IPS-NIHi7 (cell line): ENCODE results near the gene PDXP.
"Not testable (repeated sequence)": the region's sequence is repeated elsewhere in the genome, so short reads cannot be mapped to it uniquely, and the experiment has no call there.

Experiments used
- DNase-seq: peaks from one replicate; pipeline ENCODE4 v3.0.0; 2012; ENCODE audit warnings: mixed read lengths; ENCODE audit errors: extremely low spot score

Gene PDXP

GRCh38 chr22:37674951-37675929 lies 16.7 kb downstream of the PDXP start, which contains the start of gene LGALS1:
Gene LGALS1 (plus strand): TSS chr22:37675636. CDS start chr22:37675703, 67 bp downstream.
- DNase-seq, result peak; percentile 71

- no peak for DNase-seq
Observed at GRCh38 chr22:37675930-37676735, 17.6 kb downstream of the PDXP start.

DNA sequence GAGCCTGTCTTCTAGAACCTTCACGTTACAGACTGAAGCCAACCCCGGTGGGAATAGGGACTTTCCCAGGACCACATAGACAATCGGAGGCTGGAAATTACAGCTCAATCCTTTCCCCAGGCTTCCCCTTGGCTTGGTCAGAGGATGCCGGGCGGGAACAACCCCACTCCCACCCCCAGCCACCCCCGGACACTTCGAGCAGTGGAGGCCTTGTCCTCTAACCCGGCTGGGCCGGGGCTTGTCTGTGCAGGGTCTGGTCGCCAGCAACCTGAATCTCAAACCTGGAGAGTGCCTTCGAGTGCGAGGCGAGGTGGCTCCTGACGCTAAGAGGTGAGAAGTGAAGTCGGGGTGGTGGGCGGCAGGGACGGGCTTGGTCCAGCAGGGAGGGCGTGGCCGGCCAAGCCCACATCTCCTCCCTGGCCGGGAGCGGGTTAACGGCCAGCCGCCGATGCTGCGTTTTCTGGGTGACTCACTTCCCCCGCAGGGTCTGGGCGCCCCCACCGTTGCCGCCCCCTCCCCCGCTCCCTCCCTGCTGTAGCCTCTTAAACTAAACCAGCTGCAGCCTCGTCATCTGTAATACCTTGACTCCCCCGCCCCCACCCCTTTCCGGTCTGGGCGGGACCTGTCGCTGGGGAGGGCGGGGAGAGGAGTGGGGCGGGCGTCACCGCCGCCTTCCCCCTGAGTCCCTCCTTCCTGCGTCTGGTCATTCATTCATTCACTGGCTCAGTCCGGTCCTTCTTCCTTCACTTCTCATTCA lies 18.4 kb downstream of the PDXP start:
- DNase-seq, result peak; percentile 83

- DNase-seq, result no peak
Observed at GRCh38 chr22:37677493-37677974, 19.0 kb downstream of the PDXP start.

- no peak for DNase-seq
Observed at GRCh38 chr22:37678372-37678771, 19.8 kb downstream of the PDXP start.

- no peak for DNase-seq
Observed at GRCh38 chr22:37679670-37680069, 21.1 kb downstream of the PDXP start.

GRCh38 chr22:37680191-37680851 lies 21.8 kb downstream of the PDXP start:
- no peak for DNase-seq

GRCh38 chr22:37681001-37681424 lies 22.5 kb downstream of the PDXP start:
- no peak for DNase-seq

DNA sequence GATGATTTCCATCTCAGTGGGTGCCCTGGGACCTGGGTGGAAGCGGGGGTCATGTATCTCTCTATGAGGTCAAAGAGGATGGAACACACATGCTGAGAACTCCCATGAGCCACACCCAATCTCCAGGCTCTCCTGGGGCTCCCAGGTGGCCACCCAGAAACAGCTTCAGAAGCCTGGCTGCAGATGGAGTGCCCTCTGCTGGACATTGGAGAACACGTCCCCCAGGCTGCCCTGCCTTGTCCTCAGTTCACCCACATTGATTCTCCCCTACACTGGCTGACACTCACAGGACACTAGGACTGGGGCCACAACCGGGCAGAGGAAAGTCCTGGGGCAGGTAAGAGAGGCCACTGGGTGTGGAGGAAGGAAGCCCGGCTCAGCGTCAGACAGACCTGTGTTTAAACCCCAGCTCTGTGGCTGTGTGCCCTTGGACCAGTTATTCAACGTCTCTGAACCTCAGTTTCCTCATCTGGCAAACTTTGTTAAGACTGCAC lies 23.1 kb downstream of the PDXP start:
- peak; percentile 80 for DNase-seq

DNA sequence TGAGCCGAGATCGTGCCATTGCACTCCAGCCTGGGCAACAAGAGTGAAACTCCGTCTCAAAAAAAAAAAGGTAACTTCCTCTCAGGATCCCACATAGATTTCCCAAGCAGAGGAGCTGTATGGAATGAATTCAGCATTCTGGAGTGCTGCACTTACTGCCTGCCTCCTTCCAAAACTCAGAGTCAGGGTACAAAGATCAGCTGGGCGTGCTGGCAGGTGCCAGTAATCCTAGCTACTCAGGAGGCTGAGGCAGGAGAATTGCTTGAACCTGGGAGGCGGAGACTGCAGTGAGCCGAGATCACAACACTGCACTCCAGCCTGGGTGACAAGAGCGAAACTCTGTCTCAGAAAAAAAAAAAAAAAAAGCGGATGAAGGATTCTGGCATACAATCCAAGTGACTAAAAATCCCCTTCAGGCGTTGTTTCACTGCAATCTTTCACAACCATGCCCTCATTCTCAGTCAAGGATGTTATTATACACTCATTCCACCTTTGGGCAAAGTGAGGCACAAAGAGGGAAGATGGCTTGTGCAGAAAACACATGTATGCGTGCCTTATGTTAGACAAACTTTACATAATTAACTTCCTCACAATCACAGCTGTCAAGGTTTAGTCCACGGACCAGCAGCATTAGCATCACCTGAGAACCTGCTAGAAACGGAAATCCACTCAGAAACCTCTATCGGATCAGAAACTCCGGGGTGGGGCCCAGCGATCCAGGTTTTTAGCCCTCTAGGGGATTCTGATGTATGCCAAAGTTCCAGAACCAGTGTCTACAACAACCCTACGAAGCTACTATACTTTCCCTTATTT lies 26.5 kb downstream of the PDXP start:
- DNase-seq, result no peak

DNA sequence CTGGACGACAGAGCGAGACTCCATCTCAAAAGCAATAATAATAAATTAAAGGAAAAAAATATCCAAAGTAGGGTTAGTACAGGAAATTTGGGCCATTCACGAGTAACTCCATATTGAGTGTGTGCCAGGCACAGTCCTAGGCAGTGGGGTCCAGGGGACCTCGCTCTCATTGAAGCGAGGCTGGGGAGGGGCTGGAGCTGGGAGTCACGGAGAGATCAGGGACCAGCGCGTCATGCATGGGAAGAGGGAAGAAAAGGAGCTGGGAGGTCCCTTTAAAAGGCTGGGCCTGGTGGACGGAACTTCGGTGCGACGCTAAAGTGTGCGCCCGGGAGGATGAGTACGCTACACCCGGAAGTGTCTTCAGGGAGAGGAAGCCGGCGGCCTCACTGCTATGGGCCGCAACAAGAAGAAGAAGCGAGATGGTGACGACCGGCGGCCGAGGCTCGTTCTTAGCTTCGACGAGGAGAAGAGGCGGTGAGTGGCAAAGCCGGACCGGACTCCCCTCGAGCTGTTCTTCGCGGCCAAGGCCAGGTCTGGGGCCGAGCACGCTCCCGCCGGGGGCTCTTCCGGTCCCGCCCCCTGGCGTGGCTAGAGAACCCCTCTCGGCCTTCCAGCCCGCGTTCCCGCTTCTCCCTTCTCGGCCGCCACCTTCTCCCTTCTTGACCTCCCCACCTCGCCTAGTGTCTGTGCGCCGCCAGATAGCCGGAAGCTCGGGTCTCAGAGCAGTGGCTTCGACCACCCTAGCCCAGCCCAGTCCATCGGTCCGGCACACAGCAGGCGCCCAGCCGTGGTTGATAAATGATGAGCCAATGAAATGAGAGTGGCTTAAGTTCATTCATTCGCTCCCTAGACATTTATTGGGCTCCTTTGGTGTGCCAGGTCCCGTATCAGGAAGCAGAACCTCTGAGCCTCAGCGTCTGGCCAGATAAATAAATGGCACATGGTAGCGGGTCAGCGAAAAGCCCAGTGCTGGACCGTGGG lies 27.8 kb downstream of the PDXP start, which contains the start of gene NOL12:
Gene NOL12, plus strand, starts transcription at position 342 of the 981 bp plus-strand sequence. Its CDS starts 50 bp downstream, at position 392.
- peak; percentile 84 for DNase-seq

- DNase-seq, result no peak
Observed at GRCh38 chr22:37690407-37690806, 31.9 kb downstream of the PDXP start.

- no peak for DNase-seq
Observed at GRCh38 chr22:37690901-37691504, 32.5 kb downstream of the PDXP start.

DNA sequence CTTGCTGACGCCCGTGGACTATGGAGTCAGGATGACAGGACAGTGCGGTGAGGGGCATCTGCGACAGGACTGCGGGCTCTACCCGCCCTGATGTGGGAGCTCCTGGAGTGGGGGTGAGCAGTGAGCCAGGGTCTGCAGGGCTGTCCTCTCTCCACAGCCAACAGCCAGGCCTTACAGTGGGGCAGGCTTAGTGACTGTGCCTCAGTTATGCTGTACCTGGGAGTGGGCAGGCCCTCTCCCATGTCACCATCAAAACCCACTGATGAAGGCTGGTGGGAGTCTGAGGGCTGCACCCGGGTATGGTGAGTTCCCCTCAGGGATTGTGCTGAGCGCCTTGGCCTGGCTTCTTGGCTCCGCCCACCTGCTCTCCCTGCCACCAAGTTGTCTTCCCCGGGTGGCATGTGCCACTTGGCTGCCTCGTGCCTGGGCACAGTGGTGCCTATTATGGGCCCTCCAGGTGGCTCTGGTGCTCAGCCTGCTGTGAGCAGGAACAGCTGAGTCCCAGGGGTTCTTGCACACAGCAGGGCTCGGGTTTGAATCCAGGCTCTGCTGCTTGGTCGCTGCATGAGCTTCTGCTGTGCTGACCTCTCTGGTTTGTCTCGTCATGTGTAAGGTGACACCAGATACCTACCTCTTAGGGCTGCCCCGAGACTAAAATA lies 34.2 kb downstream of the PDXP start:
- DNase-seq, result no peak

DNA sequence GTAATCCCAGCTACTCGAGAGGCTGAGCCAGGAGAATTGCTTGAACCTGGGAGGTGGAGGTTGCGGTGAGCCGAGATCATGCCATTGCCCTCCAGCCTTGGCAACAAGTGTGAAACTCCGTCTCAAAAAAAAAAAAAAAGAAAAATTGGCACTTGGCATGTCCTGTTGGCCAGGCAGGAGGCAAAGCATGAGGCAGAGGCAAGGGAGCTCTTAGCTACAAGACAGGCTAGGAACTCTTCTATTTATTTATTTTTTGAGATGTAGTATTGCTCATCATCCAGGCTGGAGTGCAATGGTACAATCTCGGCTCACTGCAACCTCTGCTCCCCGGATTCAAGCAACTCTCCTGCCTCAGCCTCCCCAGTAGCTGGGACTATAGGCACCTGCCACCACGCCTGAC lies 35.6 kb downstream of the PDXP start:
- DNase-seq, result not testable (repeated sequence)

DNA sequence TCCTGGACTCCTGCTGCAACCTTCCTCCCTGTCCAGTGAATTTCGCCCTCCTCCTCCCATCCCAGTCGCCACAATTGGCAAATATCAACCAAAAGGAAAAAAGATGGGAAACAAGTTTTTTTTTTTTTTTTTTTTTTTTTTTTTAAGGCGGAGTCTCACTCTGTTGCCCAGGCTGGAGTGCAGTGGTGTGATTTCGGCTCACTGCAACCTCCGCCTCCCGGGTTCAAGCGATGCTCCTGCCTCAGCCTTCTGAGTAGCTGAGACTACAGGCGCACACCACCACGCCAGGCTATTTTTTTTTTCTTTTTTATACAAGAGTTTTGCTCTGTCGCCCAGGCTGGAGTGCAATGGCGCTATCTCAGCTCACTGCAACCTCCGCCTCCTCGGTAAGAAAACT lies 37.7 kb downstream of the PDXP start:
- DNase-seq, result not testable (repeated sequence)
